Measurements from ENCODE around the gene PCDHGA11. TPM values are rescaled to one million over a fixed set of nuclear protein-coding genes. Genes with fewer than 3 reads are reported as not detected.

The PCDHGA11 gene
- total and polyA plus RNA-seq, 2 donors (not counting 3 experiments of a cell fraction or from before 2014, with no cell fraction given), result 8.0 to 11.5 TPM

- Histone ChIP-seq H4K20me1 (replicated peaks; ENCODE audit: control insufficient read depth, extremely low read depth, insufficient read depth, low read length) (no peaks in the 10 kb centered on the region), H3K9ac (replicated peaks; ENCODE audit: extremely low read depth, insufficient read depth, low read length) (no peak overlapping the region), H3K79me2 (ENCODE audit: control insufficient read depth, insufficient read depth, low read length) (no peaks in the 10 kb centered on the region), H3K4me3 (replicated peaks in 1 of 3; ENCODE audit: insufficient read depth in 1 of 3, low read depth in 1 of 3, low read length in 3 of 3) (no peak overlapping the region), H3K9me3 (replicated peaks; ENCODE audit: control insufficient read depth, insufficient read depth, low read length) (no peaks in the 10 kb centered on the region), H3K9me1 (replicated peaks; ENCODE audit: control insufficient read depth, extremely low read depth, insufficient read depth, low read length) (no peaks in the 10 kb centered on the region), H3K36me3 (ENCODE audit: control insufficient read depth in 2 of 2, extremely low read depth in 1 of 2, insufficient read depth in 2 of 2, low read length in 2 of 2) (no peaks in the 10 kb centered on the region), H3K27ac (ENCODE audit: insufficient read depth, low read depth, low read length) (no peak overlapping the region), H3K27me3 (ENCODE audit: control insufficient read depth in 2 of 2, insufficient read depth in 2 of 2, low read length in 2 of 2) (peaks cover 38 to 72% of the 10 kb centered on the region in 2 experiments), H3K4me2 (ENCODE audit: insufficient read depth, low read length) (no peak overlapping the region), H3K4me1 (ENCODE audit: control insufficient read depth, extremely low read depth, insufficient read depth, low read length) (peaks cover 2% of the 10 kb centered on the region), H2AFZ (ENCODE audit: low read depth, low read length) (no peak overlapping the region)
- no TSS peak for BruUV-seq (replicated peaks)
- FAIRE-seq (no peak), DNase-seq (ENCODE audit: low read depth, low spot score) (no peak)
- dilution Hi-C loops (cut with MboI; ENCODE audit: extremely low pct_ligation_motif_present, low sequenced_read_pairs), result no loop called here
- peak; percentile 41 for TF ChIP-seq EZH2 (IDR thresholded peaks at IDR 0.05; ENCODE audit: borderline replicate concordance, low read depth, low read length, severe bottlenecking)
- TF ChIP-seq, protein P1, sequence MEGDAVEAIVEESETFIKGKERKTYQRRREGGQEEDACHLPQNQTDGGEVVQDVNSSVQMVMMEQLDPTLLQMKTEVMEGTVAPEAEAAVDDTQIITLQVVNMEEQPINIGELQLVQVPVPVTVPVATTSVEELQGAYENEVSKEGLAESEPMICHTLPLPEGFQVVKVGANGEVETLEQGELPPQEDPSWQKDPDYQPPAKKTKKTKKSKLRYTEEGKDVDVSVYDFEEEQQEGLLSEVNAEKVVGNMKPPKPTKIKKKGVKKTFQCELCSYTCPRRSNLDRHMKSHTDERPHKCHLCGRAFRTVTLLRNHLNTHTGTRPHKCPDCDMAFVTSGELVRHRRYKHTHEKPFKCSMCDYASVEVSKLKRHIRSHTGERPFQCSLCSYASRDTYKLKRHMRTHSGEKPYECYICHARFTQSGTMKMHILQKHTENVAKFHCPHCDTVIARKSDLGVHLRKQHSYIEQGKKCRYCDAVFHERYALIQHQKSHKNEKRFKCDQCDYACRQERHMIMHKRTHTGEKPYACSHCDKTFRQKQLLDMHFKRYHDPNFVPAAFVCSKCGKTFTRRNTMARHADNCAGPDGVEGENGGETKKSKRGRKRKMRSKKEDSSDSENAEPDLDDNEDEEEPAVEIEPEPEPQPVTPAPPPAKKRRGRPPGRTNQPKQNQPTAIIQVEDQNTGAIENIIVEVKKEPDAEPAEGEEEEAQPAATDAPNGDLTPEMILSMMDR (IDR thresholded peaks at IDR 0.05; ENCODE audit: extremely low read depth in 1 of 2, insufficient read depth in 1 of 2, low read depth in 1 of 2, low read length in 2 of 2), result no peak
- ChIA-PET POLR2A (no interaction called here), CTCF (interaction anchor here (0.9 to 2.0 kb wide), 3 partner anchors 10 to 164 kb away, joined by 3 to 6 read pairs (median 5); partner anchors contain the start of gene PCDHGA11)
- intact Hi-C loops (cut with micrococcal nuclease), result no loop called here
Observed at GRCh38 chr5:141399555-141400258, 21.1 kb upstream of the PCDHGA11 start.

DNA sequence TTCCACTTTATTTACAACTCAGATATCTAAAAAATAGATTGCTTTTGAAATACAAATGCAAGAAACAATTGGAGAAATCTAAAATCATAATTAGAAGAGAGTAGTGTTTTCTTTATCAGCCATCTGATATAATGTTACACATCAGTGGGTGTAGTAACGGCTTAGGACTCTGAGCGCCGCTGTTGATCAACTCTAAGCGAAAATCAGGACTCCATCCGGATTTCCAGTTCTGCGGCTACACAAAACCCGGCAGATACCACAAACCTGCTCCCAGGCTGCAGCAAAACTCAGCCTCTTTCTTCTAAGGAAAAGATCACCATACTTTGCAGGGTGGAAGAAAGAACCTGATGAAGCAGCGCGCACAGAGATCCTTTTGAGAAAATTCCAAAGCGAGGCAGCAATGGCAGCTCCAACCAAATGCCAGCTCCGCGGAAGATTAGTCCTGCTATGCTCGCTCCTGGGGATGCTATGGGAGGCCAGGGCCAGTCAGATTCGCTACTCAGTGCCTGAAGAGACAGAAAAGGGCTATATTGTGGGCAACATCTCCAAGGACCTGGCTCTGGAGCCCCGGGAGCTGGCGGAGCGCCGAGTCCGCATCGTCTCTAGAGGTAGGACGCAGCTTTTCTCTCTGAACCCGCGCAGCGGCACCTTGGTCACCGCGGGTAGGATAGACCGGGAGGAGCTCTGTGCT lies 18.2 kb upstream of the PCDHGA11 start, which contains the start of gene PCDHGA9:
Gene PCDHGA9 (plus strand): TSS at position 226 of the 691 bp plus-strand sequence. CDS start 175 bp downstream, at position 401.
- H4K20me1 ChIP-seq (replicated peaks; ENCODE audit: control insufficient read depth, extremely low read depth, insufficient read depth, low read length), result no peaks in the 10 kb centered on the region
- TF ChIP-seq POLR2A (IDR thresholded peaks at IDR 0.05; ENCODE audit: low read depth, low read length) (no peak), POLR2AphosphoS5 (IDR thresholded peaks at IDR 0.05; ENCODE audit: insufficient read depth, low read depth, low read length) (no peak), FOS (IDR thresholded peaks at IDR 0.05; ENCODE audit: borderline replicate concordance, insufficient read depth, low read length) (no peak), EZH2 (IDR thresholded peaks at IDR 0.05; ENCODE audit: borderline replicate concordance, low read depth, low read length, severe bottlenecking) (no peak), MAX (IDR thresholded peaks at IDR 0.05; ENCODE audit: insufficient read depth, insufficient read length) (no peak), MYC (IDR thresholded peaks at IDR 0.05; ENCODE audit: low read depth, low read length) (no peak), GATA2 (IDR thresholded peaks at IDR 0.05; ENCODE audit: insufficient read depth, insufficient read length, low read depth, low read length) (no peak)
- TF ChIP-seq, protein P1 (IDR thresholded peaks at IDR 0.05; ENCODE audit: extremely low read depth in 1 of 2, insufficient read depth in 1 of 2, low read depth in 1 of 2, low read length in 2 of 2), result peak; percentile 37 to 57
- H3K79me2 ChIP-seq (ENCODE audit: control insufficient read depth, insufficient read depth, low read length), result no peaks in the 10 kb centered on the region
- DNase-seq (ENCODE audit: low read depth, low spot score), result no peak
- intact Hi-C loops (cut with micrococcal nuclease) (no loop called here), dilution Hi-C loops (cut with MboI; ENCODE audit: extremely low pct_ligation_motif_present, low sequenced_read_pairs) (no loop called here)
- BruUV-seq (replicated peaks), result no TSS peak
- peaks cover 2% of the 10 kb centered on the region for H3K4me1 ChIP-seq (ENCODE audit: control insufficient read depth, extremely low read depth, insufficient read depth, low read length)
- no peaks in the 10 kb centered on the region for H3K9me3 ChIP-seq (replicated peaks; ENCODE audit: control insufficient read depth, insufficient read depth, low read length)
- peaks cover 47 to 68% of the 10 kb centered on the region in 2 experiments for H3K27me3 ChIP-seq (ENCODE audit: control insufficient read depth in 2 of 2, insufficient read depth in 2 of 2, low read length in 2 of 2)
- H3K27ac ChIP-seq (ENCODE audit: insufficient read depth, low read depth, low read length), result no peak within 1 kb of the TSS
- H3K36me3 ChIP-seq (ENCODE audit: control insufficient read depth in 2 of 2, extremely low read depth in 1 of 2, insufficient read depth in 2 of 2, low read length in 2 of 2), result no peaks in the 10 kb centered on the region
- ChIA-PET CTCF (interaction anchor here (0.8 to 1.9 kb wide), 16 partner anchors 10 to 165 kb away, joined by 3 to 23 read pairs (median 4); partner anchors contain the start of genes PCDHGA10, PCDHGA11, PCDHGA12 and PCDHGB1), POLR2A (no interaction called here)
- H3K9ac ChIP-seq (replicated peaks; ENCODE audit: extremely low read depth, insufficient read depth, low read length), result no peak within 1 kb of the TSS
- peak within 1 kb of the TSS in 2 of 3 experiments; percentile 9 to 28 for H3K4me3 ChIP-seq (replicated peaks in 1 of 3; ENCODE audit: insufficient read depth in 1 of 3, low read depth in 1 of 3, low read length in 3 of 3)
- H3K4me2 ChIP-seq (ENCODE audit: insufficient read depth, low read length), result peak within 1 kb of the TSS; percentile 47
- no peak within 1 kb of the TSS for H2AFZ ChIP-seq (ENCODE audit: low read depth, low read length)
- H3K9me1 ChIP-seq (replicated peaks; ENCODE audit: control insufficient read depth, extremely low read depth, insufficient read depth, low read length), result no peaks in the 10 kb centered on the region
- FAIRE-seq, result peak; percentile 59

All from endothelial cell of umbilical vein (primary cell).